Hematopoietic multipotent progenitor cell treated with erythropoietin and hydrocortisone succinate and interleukin-3 and kit ligand, for 6 days (in vitro differentiated cells): ENCODE results near the gene SLC25A23.
"Not testable (repeated sequence)": the region's sequence is repeated elsewhere in the genome, so short reads cannot be mapped to it uniquely, and the experiment has no call there.

Source experiments
- DNase-seq: peaks from one replicate; pipeline ENCODE4 v3.0.0-alpha.2; 2015

SLC25A23 gene

DNA sequence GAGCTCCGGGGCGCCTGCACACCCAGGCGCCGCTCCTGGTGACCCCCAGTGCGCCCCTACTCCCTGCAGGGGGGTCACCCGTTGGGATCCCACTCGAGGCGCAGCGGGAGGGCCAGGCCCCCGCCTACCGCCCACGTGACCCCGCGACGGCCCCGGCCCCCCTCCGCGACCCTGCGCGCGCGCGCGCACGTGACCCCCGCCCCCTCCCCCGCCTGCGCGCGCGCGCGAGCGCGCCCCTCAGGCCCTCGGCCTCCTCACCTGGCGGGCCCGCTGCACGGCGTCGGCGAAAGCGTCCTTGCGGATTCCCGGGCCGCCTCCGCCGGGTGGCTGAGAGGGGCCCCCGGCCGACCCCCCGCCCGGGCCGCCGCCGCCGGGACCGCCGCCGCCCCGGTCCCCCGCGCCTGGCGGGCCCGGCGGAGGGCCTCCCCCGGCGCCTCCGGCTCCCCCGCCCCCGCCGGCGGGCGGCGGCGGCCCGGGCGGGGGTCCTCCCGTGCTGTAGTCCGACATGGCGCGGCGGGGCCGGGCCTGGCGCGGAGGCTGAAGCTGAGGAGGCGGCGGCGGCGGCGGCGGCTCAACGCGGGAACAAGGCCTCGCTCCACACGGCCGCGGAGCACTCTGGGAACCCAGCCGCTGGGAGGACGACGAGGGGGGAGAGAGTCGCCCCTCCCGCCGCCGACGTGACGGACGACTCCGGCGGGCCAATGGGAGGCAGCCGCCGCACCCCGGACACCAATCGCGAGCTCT, 35.2 kb downstream of the SLC25A23 start, which contains the start of gene KHSRP:
Gene KHSRP (minus strand): TSS at position 617 of the 744 bp plus-strand sequence. CDS start 110 bp downstream, at position 507.
- peak; percentile 38 for DNase-seq

DNA sequence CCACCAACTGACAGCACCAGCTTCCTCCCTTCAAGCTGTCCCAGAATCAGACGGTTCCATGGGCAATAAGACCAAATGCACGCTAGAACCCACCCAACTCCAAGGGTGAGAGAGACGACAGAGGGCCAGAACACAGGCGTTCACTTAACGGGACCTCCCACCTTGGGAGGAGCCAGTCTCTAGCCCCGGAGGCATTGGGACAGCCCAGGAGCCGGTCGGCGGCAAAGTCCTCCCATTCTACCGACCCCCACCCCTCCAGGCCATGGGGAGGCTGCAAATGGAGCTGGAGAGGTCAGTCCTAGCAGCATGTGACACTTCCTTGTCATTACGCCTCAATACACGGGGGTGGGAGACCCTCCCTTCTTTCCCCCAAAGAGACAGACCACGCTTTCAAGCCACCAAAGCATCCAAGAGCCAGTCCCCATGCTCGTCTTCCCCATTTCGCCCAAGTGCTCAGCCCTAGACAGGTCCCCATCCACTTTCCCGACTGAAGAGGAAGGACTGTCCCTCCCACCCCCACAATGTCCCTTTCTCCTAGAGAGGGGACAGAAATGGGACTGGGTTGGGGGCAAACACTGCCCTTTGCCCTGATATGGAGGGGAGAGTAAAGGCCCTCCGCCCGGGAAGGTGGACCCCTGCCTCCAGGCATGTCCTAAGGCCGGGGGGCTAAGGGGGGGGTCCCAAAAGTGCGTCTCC, 35.9 kb downstream of the SLC25A23 start:
- DNase-seq: peak; percentile 85

DNA sequence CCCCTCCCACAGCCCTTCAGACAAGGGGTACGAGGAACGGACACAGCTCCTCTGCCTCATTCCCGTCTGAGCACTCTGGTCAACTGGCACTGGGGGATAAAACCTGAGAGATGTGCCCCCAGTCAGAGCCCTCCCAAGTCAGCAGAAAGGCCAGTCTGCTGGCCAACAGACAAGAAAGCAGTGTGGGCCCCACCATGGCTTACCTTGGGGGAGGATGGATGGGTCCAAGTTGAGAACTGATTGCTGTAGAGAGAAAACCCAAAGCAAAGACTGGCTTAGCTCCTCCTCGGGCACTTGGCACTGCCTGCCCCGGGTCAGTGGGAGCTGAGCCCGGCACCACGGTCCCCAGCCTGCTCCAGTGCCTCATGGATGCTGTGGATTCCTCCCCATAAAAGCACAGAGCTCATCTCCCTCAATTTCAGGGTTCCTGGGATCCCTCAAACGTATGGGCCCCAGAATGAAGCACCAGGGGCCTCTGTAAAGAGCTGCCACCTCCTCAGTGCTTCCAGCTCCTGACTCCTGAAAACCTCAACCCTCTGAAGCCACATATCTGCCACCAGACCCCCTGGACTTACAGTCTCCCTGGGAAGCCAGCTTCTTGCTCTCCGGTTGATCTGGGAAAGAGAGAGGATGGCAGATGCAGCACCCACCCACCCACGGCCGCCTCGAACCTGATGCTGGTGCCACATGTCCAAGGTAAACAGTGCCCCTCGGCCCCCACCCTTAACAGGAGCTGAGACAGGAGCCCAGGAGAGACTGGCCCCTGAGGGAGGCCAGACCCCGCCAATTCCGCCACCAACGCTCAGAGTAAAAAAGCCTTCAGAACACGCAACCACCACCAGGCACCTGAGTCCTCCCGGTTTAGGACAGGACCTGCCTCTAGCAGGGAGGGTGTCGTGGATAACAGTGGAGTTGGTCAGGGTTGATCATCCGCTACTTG, 38.2 kb downstream of the SLC25A23 start:
- no peak for DNase-seq

DNA sequence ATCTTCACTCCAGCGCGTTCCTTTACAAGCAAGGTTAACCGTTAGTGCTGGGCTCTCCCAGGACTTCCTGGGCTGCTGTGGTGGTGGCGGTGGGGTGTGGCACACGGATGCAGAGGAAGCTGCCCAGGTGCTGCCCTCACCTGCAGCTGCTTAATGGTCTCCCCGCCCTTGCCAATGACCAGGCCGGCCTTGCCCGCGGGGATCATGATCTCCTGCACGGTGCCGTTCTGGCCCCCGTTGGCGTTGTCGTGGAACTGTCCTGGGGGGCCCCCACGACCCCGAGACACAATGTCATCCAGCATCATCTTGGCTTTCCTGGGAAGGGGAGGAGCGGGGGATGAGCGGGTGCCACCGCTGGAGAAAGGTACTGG, 41.0 kb downstream of the SLC25A23 start:
- no peak for DNase-seq

GRCh38 chr19:6417713-6418561, 41.7 kb downstream of the SLC25A23 start:
- no peak for DNase-seq

DNA sequence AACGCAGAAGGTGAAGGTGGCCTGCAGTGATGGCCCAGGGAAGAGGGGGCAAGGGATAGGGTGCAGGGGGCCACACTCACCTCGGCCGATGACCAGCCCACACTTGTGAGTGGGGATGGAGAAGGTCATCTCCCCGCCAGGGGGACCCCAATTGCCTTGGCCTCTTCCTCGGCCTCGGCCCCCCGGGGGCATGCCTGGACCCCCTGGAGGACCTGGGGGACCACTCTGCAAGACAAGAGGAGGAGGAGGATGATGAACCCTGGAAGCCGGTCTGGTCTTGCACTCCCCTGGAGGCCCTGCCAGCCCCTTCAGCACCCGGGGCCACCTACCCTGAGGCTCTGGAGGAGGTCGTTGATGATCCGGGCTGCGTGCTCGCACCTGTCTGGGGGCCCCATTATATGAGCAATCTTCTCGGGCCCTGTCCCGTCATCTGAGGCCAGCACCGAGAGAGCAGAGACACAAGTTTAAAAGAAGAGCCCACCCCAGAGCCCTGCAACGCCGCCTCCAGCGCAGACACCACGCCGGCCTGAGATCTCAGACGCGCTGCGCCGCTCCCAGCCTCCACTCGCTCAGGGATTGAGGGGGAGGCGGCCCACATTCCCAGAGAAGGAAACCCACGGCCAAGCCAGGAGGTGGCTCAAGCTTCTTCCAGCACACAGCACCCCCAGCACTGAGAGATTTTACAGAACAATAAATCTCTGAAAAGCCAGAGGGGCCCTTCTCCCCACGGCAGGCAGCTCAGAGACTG, 42.8 kb downstream of the SLC25A23 start:
- DNase-seq: no peak

DNA sequence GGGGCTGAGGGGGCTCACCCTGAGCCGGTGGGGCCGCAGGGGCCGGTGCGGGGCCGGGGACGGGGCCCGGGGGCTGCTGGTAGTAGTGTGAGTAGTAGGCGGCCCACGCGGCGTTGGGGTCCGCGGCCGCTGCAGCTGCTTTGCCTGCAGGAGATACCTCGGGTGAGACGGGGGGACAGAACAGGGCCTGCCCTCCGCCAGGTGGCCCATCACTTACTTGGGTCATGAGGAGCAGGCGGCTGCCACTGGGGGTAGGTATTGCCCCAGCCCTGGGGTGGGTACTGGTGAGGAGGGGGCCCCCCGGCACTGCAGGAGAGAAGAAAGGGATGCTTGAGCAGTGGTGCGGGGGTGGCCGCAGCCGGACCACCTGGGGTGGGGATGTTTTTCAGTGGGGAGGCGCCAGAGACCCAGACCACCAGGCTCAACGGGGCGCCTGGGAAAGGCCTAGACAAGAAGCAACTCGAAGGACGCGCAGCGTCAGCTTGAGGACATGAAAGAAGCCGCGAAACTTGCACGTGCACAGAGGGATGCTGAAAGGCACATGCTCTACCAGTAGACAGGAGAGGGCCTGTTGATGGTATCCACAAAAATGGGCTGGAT, 43.9 kb downstream of the SLC25A23 start:
- no peak for DNase-seq

DNA sequence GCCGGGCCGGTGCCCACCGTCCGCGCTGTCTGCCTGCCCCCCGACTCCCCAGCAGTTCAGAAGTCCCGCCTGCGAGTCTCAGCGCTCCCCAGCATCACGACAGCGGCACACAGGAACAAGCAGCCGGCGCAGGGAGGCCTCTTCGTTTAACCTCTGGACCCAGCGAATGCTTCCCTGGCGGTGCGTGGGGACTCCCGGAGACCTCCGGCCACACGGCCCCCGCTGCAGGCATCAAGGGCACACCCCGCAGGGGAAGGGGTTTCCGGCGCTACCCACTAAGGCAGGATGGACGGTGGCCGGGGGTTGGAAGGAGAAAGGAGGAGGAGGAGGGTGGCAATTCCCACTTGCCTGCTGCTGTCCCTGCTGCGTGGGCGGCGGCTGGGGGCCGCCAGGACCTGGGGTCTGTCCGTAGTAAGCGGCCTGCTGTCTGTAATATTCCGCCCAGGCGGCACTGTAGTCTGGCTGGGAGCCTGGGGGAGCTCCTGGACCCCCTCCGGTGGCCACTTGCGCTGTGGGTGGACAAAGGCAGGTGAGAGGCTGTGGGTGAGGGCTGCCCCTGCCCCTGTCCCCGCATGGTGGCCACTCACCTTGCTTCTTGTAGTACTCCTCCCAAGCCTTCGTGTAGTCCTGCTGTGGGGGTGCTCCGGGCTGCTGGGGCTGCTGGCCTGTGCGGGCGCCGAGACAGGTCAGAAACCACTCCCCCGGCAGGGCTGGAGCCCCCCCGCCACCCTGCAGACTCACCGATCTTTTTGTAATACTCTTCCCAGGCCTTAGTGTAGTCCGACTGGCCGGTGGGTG, 44.6 kb downstream of the SLC25A23 start:
- DNase-seq: no peak

DNA sequence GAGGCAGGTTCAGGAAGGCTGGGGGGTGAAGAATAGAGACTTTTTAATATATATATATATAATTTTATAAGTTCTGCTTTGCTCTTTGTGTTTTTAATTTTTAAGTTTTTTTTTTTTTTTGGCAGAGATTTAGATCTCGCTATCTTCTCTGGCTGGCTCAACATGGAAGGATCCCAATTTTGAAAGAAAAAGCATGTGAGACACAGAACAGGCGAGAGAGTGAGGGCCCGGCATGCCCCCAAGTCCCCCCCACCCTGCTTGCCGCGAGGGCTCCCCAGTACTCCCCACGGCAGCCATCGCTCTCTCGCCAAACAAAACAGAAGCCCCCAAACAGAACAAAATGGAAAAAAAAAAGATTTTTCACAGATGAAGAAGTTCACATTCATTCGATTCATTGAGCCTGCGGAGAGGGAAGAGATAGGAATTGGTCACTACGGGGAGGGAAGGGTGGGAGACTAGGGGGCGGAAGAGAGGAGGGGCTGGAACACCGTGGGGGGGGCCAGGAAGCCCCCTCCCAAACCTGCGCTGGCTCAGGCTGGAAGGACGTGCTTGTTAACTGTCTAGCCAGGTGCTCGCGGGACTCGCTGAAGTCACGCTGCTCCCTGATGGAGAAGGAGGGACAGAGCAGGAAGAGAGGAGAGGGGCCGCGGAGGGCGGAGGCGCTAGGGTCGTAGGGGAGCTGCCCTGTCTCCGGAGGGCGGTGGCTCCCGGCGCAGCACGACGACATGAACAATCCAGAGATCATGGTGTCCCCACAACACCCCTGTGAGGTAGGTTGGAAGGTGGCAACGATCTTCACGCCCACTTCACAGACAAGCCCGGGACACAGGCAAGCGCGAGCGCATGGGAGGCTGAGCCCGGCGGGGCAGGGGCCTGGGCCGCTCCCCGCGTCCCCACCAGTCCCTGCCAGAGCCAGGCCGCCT, 45.6 kb downstream of the SLC25A23 start:
- DNase-seq: no peak

- no peak for DNase-seq
Measured at GRCh38 chr19:6413291-6413690, 46.3 kb downstream of the SLC25A23 start.

GRCh38 chr19:6412447-6413091, 47.0 kb downstream of the SLC25A23 start:
- peak; percentile 60 for DNase-seq

- no peak for DNase-seq
Measured at GRCh38 chr19:6412061-6412446, 47.5 kb downstream of the SLC25A23 start.

DNA sequence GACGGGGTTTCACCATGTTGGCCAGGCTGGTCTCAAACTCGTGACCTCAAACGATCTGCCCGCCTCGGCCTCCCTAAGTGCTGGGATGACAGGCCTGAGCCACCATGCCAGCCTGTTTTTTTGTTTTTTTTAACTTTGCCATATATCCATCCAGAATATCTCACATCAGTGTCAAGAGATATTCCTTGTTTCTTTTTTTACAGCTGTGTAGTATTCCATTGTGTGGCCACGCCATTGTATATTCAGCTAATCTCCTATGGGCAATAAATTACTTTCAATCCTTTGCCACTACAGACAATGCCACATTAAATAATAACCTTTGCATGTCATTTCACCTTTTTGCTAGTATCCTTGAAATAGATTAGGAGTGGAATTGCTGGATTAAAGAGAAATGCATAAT, 50.2 kb downstream of the SLC25A23 start:
- DNase-seq: no peak

DNA sequence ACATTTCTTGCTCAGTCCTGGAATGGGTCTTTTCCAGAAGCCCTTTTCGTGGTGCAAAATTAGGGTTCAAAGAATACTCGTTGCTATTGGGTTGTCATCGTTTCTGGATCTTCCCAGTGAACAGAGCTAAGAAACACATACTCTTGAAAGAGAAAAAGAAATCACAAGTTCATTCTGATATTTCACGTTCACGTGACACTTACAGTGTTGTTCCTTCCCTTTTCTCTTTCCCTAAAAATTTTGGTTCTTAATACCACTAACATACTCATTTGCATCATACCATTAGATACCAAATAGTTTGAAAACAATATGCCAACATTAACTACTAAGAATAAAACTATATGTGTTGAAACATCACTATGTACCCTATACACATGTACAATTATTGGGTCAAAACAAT, 53.2 kb downstream of the SLC25A23 start:
- DNase-seq: no peak

GRCh38 chr19:6402837-6403608, 56.6 kb downstream of the SLC25A23 start:
- DNase-seq: no peak

- DNase-seq: no peak
Measured at GRCh38 chr19:6402058-6402457, 57.5 kb downstream of the SLC25A23 start.

GRCh38 chr19:6400062-6400944, 59.3 kb downstream of the SLC25A23 start:
- not testable (repeated sequence) for DNase-seq
